HL-60 (cell line): Measurements from ENCODE around the gene LRMDA.

Experiments
- DNase-seq, 2 experiments: peaks; one replicate each; pipeline ENCODE4 v3.0.0-alpha.2; 2010 to 2020; ENCODE audit warnings: low read depth in 1 of 2, low spot score in 1 of 2
- H3K27ac ChIP-seq: fragments of 250-450 bp; sonication (Bioruptor Pico); replicated peaks from 2 replicates; pipeline ENCODE4 v1.5.1; 2020; ENCODE audit warnings: mild to moderate bottlenecking, moderate library complexity
- H3K27me3 ChIP-seq: fragments of 250-450 bp; sonication (Bioruptor Pico); 2 replicates; pipeline ENCODE4 v1.5.1; 2021; ENCODE audit warnings: mild to moderate bottlenecking, moderate library complexity; ENCODE audit not compliant: insufficient read depth, poor library complexity, severe bottlenecking
- H3K4me3 ChIP-seq: replicated peaks from 2 replicates; pipeline ENCODE4 v1.5.1; 2011; ENCODE audit warnings: mild to moderate bottlenecking, control low read depth, low read length; ENCODE audit not compliant: insufficient read depth
- GABPA ChIP-seq: IDR thresholded peaks from 2 replicates; pipeline ENCODE4 v1.6.1; 2012; ENCODE audit warnings: low read depth
- POLR2AphosphoS5 ChIP-seq: IDR thresholded peaks from 2 replicates; pipeline ENCODE4 v1.6.1; 2012; ENCODE audit warnings: low read depth
- REST ChIP-seq: IDR thresholded peaks from 2 replicates; pipeline ENCODE4 v1.6.1; 2012; ENCODE audit warnings: low read depth; ENCODE audit not compliant: insufficient replicate concordance
- SPI1 ChIP-seq: IDR thresholded peaks from 2 replicates; pipeline ENCODE4 v1.6.1; 2012; ENCODE audit warnings: low read depth, mild to moderate bottlenecking, borderline replicate concordance
- TF ChIP-seq, protein P1 (sequence below): IDR thresholded peaks from one replicate; pipeline ENCODE4 v1.5.1; 2011; ENCODE audit warnings: low read length, control low read depth, inconsistent platforms; ENCODE audit not compliant: insufficient read depth

The LRMDA gene

GRCh38 chr10:76218035-76218434 is 786.6 kb downstream of the LRMDA start:
- Histone ChIP-seq H3K27ac (no peak overlapping the region), H3K27me3 (no peaks in the 10 kb centered on the region), H3K4me3 (no peak overlapping the region)
- no peak for DNase-seq
- TF ChIP-seq POLR2AphosphoS5 (no peak), REST (no peak), GABPA (no peak), SPI1 (no peak)
- TF ChIP-seq, protein P1, sequence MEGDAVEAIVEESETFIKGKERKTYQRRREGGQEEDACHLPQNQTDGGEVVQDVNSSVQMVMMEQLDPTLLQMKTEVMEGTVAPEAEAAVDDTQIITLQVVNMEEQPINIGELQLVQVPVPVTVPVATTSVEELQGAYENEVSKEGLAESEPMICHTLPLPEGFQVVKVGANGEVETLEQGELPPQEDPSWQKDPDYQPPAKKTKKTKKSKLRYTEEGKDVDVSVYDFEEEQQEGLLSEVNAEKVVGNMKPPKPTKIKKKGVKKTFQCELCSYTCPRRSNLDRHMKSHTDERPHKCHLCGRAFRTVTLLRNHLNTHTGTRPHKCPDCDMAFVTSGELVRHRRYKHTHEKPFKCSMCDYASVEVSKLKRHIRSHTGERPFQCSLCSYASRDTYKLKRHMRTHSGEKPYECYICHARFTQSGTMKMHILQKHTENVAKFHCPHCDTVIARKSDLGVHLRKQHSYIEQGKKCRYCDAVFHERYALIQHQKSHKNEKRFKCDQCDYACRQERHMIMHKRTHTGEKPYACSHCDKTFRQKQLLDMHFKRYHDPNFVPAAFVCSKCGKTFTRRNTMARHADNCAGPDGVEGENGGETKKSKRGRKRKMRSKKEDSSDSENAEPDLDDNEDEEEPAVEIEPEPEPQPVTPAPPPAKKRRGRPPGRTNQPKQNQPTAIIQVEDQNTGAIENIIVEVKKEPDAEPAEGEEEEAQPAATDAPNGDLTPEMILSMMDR: no peak

- TF ChIP-seq SPI1: no peak
- no peak for TF ChIP-seq GABPA
- TF ChIP-seq, protein P1: no peak
- no peak for TF ChIP-seq POLR2AphosphoS5
- TF ChIP-seq REST: no peak
- H3K27ac ChIP-seq: no peak overlapping the region
- no peak overlapping the region for H3K4me3 ChIP-seq
- no peak for DNase-seq
- no peaks in the 10 kb centered on the region for H3K27me3 ChIP-seq
These were observed 797.9 kb downstream of the LRMDA start for GRCh38 chr10:76229341-76229740.

DNA sequence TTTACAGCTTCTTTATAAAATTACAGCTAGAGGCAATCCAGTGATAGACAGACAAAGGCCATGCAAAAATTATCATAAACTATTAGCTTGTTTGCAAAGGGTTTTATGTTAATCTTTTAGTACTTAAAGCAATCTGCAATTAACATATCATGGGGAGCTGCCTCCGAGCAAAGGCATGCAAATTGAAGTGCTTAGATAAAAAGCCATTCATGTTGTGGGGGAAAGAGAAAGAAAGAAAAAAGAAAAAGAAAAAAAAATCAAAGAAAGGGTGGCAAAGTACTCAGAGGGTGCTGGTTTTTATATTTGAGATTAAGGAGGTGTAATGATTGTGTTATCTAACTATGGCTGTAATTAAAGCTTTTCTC is 799.5 kb downstream of the LRMDA start:
- no peak for TF ChIP-seq REST
- no peak for TF ChIP-seq POLR2AphosphoS5
- TF ChIP-seq, protein P1: no peak
- no peak for TF ChIP-seq GABPA
- no peak for TF ChIP-seq SPI1
- DNase-seq: no peak
- H3K27me3 ChIP-seq: no peaks in the 10 kb centered on the region
- no peak overlapping the region for H3K27ac ChIP-seq
- H3K4me3 ChIP-seq: no peak overlapping the region
